T-cell (primary cell): ENCODE results near the gene WNK1. TPM values are rescaled to one million over a fixed set of nuclear protein-coding genes. Genes with fewer than 3 reads are reported as not detected.

Source experiments
- ATAC-seq, 4 experiments: fragments of 200-7000 bp in 3 of 4; fragments of 150-1000 bp in 1 of 4; cut with Tn5 transposase; replicated peaks in 1 of 4; 1 replicate in 3 of 4; 2 replicates in 1 of 4; pipeline ENCODE4 v1.10.0; 2021; ENCODE audit warnings: moderate library complexity in 3 of 4, mild to moderate bottlenecking in 2 of 4, moderate number of reproducible peaks in 1 of 4
- CTCF ChIA-PET, 2 donors: fragments of 300-600 bp; sonication (Branson Sonifier 250); formaldehyde crosslinking; loops; one replicate each; lab custom pipeline; 2022; ENCODE audit warnings: antibody characterized with exemption in 2 of 2; lab: Charles Lee
- POLR2A ChIA-PET, 2 donors: fragments of 300-600 bp; sonication (Branson Sonifier 250); formaldehyde crosslinking; loops; one replicate each; lab custom pipeline; 2022; ENCODE audit warnings: antibody characterized with exemption in 2 of 2; lab: Charles Lee
- DNase-seq, 35 experiments: peaks; one replicate each; pipeline versions ENCODE4 v3.0.0 to v3.0.0-alpha.2; 2013 to 2023
- H3K27ac ChIP-seq: one replicate; pipeline ENCODE4 v1.5.1; 2013; ENCODE audit warnings: low read length
- H3K27me3 ChIP-seq, 2 experiments: replicated peaks in 1 of 2; 1 replicate in 1 of 2; 2 replicates in 1 of 2; pipeline versions ENCODE4 v1.6.1 to v1.7.0; 2013; ENCODE audit warnings: low read length in 1 of 2, mixed read lengths in 1 of 2; ENCODE audit not compliant: control insufficient read depth in 2 of 2, insufficient read depth in 2 of 2; ENCODE audit errors: extremely low read depth in 1 of 2
- H3K36me3 ChIP-seq, 2 donors: 1 replicate in 1 of 2; 2 replicates in 1 of 2; pipeline versions ENCODE4 v1.6.1 to v1.7.0; 2013; ENCODE audit warnings: low read length in 1 of 2; ENCODE audit not compliant: control insufficient read depth in 2 of 2, insufficient read depth in 1 of 2; ENCODE audit errors: extremely low read depth in 1 of 2
- H3K4me1 ChIP-seq, 2 experiments: 1 replicate in 1 of 2; 2 replicates in 1 of 2; pipeline versions ENCODE4 v1.6.1 to v1.7.0; 2013; ENCODE audit warnings: low read length in 2 of 2, mixed read lengths in 1 of 2; ENCODE audit not compliant: insufficient read depth in 2 of 2, control insufficient read depth in 1 of 2; ENCODE audit errors: extremely low read depth in 1 of 2
- H3K4me3 ChIP-seq, 2 donors: 1 replicate in 1 of 2; 2 replicates in 1 of 2; pipeline versions ENCODE4 v1.5.1 to v1.7.0; 2013; ENCODE audit warnings: mild to moderate bottlenecking in 2 of 2, low read length in 1 of 2, moderate library complexity in 1 of 2; ENCODE audit not compliant: control insufficient read depth in 1 of 2; ENCODE audit errors: extremely low read depth in 1 of 2
- H3K9me3 ChIP-seq: 2 replicates; pipeline ENCODE4 v1.7.0; 2013
- H3K27ac Mint-ChIP-seq, 2 donors: one replicate each; pipeline ENCODE4 v1.8.0; 2020 to 2021; ENCODE audit warnings: mild to moderate bottlenecking in 2 of 2, mixed read lengths in 2 of 2
- H3K27me3 Mint-ChIP-seq, 2 donors: one replicate each; pipeline ENCODE4 v1.8.0; 2021 to 2022; ENCODE audit warnings: mixed read lengths in 2 of 2
- H3K36me3 Mint-ChIP-seq: one replicate; pipeline ENCODE4 v1.8.0; 2021; ENCODE audit warnings: mixed read lengths
- H3K4me1 Mint-ChIP-seq, 3 donors: one replicate each; pipeline ENCODE4 v1.8.0; 2020 to 2022; ENCODE audit warnings: mixed read lengths in 3 of 3, mild to moderate bottlenecking in 1 of 3
- H3K4me3 Mint-ChIP-seq, 3 donors: one replicate each; pipeline ENCODE4 v1.8.0; 2020 to 2022; ENCODE audit warnings: mild to moderate bottlenecking in 3 of 3, mixed read lengths in 3 of 3, moderate library complexity in 3 of 3
- H3K9me3 Mint-ChIP-seq, 3 donors: one replicate each; pipeline ENCODE4 v1.8.0; 2020 to 2022; ENCODE audit warnings: mixed read lengths in 3 of 3
- WGBS: methylation state at CpG from one replicate; pipeline ENCODE4 v1.1.5; 2013; ENCODE audit warnings: missing lambda C conversion rate; ENCODE audit not compliant: insufficient coverage; 5-methylcytosine and 5-hydroxymethylcytosine counted together
- total RNA-seq, 35 experiments: library from RNA in 6 of 35; stranded (reverse) in 6 of 35; fragments of 120-200 nt in 1 of 35; gene quantifications; one replicate each; pipeline versions ENCODE4 v1.2.1 to v1.2.4 and lab custom pipeline; 2013 to 2026

The WNK1 gene
- total RNA-seq, 5 donors from 2014 or later (not counting 1 experiment from before 2014, with no cell fraction given): 168 to 287 (median 179) TPM

DNA sequence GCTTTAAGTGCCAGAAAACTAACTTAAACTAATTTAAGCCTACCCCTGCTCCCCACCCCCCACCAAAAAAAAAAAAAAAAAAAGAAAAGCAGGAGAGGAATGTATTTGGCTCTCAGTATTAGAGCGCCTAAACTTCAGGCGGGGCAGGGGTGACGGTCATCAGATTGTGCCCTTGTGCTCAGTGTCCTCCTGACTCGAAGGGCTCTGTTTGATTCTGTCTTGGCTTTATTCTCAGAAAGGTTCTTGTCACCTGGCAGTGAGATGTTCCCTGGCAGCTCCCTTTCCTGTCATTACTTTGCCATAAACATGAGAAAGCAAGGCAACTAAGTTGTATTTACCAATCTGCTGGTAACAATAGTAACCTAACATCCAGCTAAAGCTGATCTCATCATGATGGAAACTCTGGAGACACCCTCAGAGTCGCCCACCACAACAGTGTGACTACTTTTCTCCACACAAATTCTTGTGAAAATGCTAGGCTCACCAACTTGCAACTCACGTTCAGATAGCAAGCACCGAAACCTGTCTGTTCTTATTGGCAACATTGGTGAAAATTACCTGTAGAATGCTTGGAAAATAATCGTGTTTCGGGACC, 39.0 kb upstream of the WNK1 start:
- Histone ChIP-seq H3K4me1 (peaks cover 0 to 8% of the 10 kb centered on the region in 2 experiments), H3K4me3 (no peak overlapping the region), H3K27me3 (no peaks in the 10 kb centered on the region), H3K36me3 (no peaks in the 10 kb centered on the region), H3K9me3 (no peaks in the 10 kb centered on the region), H3K27ac (no peak overlapping the region)
- Mint-ChIP-seq H3K4me3 (no peak overlapping the region), H3K4me1 (peaks cover 8 to 10% (median 8%) of the 10 kb centered on the region in 3 donors), H3K9me3 (no peaks in the 10 kb centered on the region), H3K36me3 (no peaks in the 10 kb centered on the region), H3K27ac (no peak overlapping the region), H3K27me3 (no peaks in the 10 kb centered on the region)
- 67% methylated on average over 7 of the region's 9 CpGs for WGBS
- no peak for DNase-seq
- no peak for ATAC-seq
- ChIA-PET CTCF (interaction anchor here in 1 of 2 donors (1.2 kb wide), 1 partner anchor 15 kb away, joined by 4 read pairs; no protein-coding TSS in a partner anchor), POLR2A (interaction anchor here in 1 of 2 donors (0.6 kb wide), 1 partner anchor 66 kb away, joined by 3 read pairs; no protein-coding TSS in a partner anchor)

DNA sequence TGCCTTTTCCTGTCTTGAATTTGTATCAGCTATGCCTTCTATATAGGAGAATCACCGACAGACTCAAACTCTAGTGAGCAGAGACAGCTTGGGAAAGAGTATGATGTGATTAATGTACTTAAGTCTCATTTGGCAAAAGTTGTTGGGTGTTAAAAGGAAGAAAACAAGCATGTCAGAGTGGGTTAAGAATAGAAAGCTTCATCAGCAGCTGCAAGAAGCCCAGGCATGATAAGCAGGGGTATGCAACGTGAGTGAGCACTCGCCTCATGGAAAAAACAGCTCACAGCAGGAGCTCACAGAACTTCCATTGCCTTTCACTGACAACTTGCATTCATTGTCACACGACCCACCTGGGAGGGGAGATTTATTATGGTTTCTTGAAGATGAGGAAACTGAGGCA, 35.9 kb upstream of the WNK1 start:
- Histone ChIP-seq H3K36me3 (no peaks in the 10 kb centered on the region), H3K27ac (no peak overlapping the region), H3K9me3 (no peaks in the 10 kb centered on the region), H3K4me3 (no peak overlapping the region), H3K27me3 (no peaks in the 10 kb centered on the region), H3K4me1 (peaks cover 19 to 20% of the 10 kb centered on the region in 2 experiments)
- H3K4me1 Mint-ChIP-seq: peaks cover 28 to 38% (median 30%) of the 10 kb centered on the region in 3 donors
- no peaks in the 10 kb centered on the region for H3K9me3 Mint-ChIP-seq
- H3K27ac Mint-ChIP-seq: no peak overlapping the region
- H3K27me3 Mint-ChIP-seq: no peaks in the 10 kb centered on the region
- POLR2A ChIA-PET: interaction anchor here in 1 of 2 donors (0.7 kb wide), 1 partner anchor 97 kb away, joined by 4 read pairs; no protein-coding TSS in a partner anchor
- H3K4me3 Mint-ChIP-seq: no peak overlapping the region
- no CpG with 5 or more reads among the region's 4 CpGs for WGBS
- CTCF ChIA-PET: interaction anchor here in 1 of 2 donors (1.0 kb wide), 1 partner anchor 99 kb away, joined by 3 read pairs; no protein-coding TSS in a partner anchor
- H3K36me3 Mint-ChIP-seq: no peaks in the 10 kb centered on the region
- ATAC-seq (no peak), DNase-seq (no peak)

- Mint-ChIP-seq H3K27me3 (no peaks in the 10 kb centered on the region), H3K36me3 (no peaks in the 10 kb centered on the region), H3K9me3 (no peaks in the 10 kb centered on the region), H3K27ac (peak overlapping the region; percentile 77), H3K4me1 (peaks cover 43 to 59% (median 45%) of the 10 kb centered on the region in 3 donors), H3K4me3 (peak overlapping the region in 2 of 3 donors; percentile 66 to 69)
- H3K4me1 ChIP-seq: peaks cover 19 to 24% of the 10 kb centered on the region in 2 experiments
- WGBS: 60% methylated on average over 1 of the region's 4 CpGs
- peak in 2 of 4 experiments; percentile 26 to 33 for ATAC-seq
- H3K36me3 ChIP-seq: peaks cover 0 to 3% of the 10 kb centered on the region in 2 donors
- DNase-seq: peak in 1 of 35 experiments; percentile 12
- no peaks in the 10 kb centered on the region for H3K27me3 ChIP-seq
- H3K4me3 ChIP-seq: no peak overlapping the region
- CTCF ChIA-PET: no interaction called here
- H3K27ac ChIP-seq: peak overlapping the region; percentile 13
- POLR2A ChIA-PET: no interaction called here
- H3K9me3 ChIP-seq: no peaks in the 10 kb centered on the region
These were observed 33.6 kb upstream of the WNK1 start for GRCh38 chr12:718756-719102.

GRCh38 chr12:720231-720941, 32.0 kb upstream of the WNK1 start:
- Mint-ChIP-seq H3K4me1 (peaks cover 56 to 74% (median 58%) of the 10 kb centered on the region in 3 donors), H3K9me3 (no peaks in the 10 kb centered on the region), H3K4me3 (peak overlapping the region; percentile 1 to 69 (median 66)), H3K36me3 (no peaks in the 10 kb centered on the region), H3K27me3 (no peaks in the 10 kb centered on the region), H3K27ac (peak overlapping the region; percentile 6 to 31)
- Histone ChIP-seq H3K4me3 (no peak overlapping the region), H3K4me1 (peaks cover 26 to 40% of the 10 kb centered on the region in 2 experiments), H3K27ac (no peak overlapping the region), H3K27me3 (no peaks in the 10 kb centered on the region), H3K36me3 (peaks cover 0 to 4% of the 10 kb centered on the region in 2 donors), H3K9me3 (no peaks in the 10 kb centered on the region)
- WGBS: 100% methylated on average over 1 of the region's 9 CpGs
- ChIA-PET POLR2A (interaction anchor here (0.6 to 0.7 kb wide), 3 partner anchors 14 to 55 kb away, joined by 4 to 13 read pairs (median 5); no protein-coding TSS in a partner anchor), CTCF (interaction anchor here (0.5 to 0.6 kb wide), 2 partner anchors 106 to 268 kb away, joined by 3 to 5 read pairs; no protein-coding TSS in a partner anchor)
- no peak for ATAC-seq
- no peak for DNase-seq

DNA sequence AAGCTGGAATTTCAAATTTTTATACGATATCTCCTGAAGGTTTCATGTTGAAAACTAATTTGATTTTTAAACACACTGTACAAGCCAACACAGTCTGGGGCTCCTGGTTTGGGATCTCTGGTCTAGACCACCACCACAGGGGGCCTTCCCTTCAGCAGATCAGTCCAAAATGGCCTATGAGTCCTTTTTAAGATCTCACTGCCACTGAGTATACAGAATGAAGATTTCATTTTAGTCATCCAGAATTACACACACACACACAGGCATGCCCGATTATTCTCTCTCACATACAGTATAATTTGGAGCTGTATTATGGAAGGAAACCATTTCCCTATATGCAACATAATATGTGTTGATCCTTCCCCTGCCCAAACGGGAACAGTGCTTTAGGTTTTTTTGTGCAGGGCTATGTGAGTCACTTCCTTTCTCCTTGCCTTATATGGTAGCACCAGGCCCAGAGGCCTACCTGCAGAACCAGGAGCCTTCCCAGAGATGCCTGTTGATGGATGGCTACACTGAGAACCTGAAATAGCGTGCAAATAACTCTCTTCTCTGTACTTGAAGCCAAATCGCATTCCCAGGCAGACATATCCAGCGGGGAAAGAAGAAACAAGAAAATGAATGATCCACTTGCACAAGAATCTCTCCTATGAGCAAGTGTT, 28.1 kb upstream of the WNK1 start:
- Mint-ChIP-seq H3K4me1 (peaks cover 80 to 92% (median 81%) of the 10 kb centered on the region in 3 donors), H3K9me3 (no peaks in the 10 kb centered on the region), H3K4me3 (peak overlapping the region in 1 of 3 donors; percentile 42), H3K36me3 (no peaks in the 10 kb centered on the region), H3K27ac (peak overlapping the region; percentile 80 to 90), H3K27me3 (no peaks in the 10 kb centered on the region)
- 61% methylated on average over 3 of the region's 6 CpGs for WGBS
- Histone ChIP-seq H3K9me3 (no peaks in the 10 kb centered on the region), H3K4me3 (no peak overlapping the region), H3K27ac (peak overlapping the region; percentile 16), H3K27me3 (no peaks in the 10 kb centered on the region), H3K4me1 (peaks cover 33 to 62% of the 10 kb centered on the region in 2 experiments), H3K36me3 (peaks cover 0 to 4% of the 10 kb centered on the region in 2 donors)
- CTCF ChIA-PET: interaction anchor here (0.6 to 2.0 kb wide), 3 partner anchors 27 to 897 kb away, joined by 4 read pairs; no protein-coding TSS in a partner anchor
- POLR2A ChIA-PET: no interaction called here
- ATAC-seq (peak; percentile 47 to 79 (median 70)), DNase-seq (peak in 5 of 35 experiments; percentile 2 to 49 (median 13))

DNA sequence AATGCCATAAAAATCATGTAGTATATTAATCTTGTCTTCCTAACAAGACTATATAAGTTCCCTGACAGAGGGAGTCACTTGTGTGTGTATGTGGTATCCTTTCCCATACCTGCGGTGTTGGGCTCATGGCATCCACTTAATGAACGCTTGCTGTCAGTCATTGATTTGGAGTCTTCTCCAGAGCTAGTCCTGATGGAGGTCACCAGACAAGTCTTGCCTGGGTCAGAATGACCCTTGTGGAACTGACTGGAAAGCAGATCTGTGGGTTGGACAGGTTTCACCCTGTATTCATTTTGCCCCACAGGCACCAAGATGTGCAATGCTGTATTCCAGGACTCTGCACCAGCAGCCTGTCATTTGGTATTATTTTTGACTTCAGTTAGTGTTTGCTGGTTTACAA, 27.3 kb upstream of the WNK1 start:
- H3K4me1 ChIP-seq: peaks cover 33 to 63% of the 10 kb centered on the region in 2 experiments

More for the DNA sequence above, 27.3 kb upstream of the WNK1 start:
- Mint-ChIP-seq H3K27ac (no peak overlapping the region), H3K27me3 (no peaks in the 10 kb centered on the region), H3K9me3 (no peaks in the 10 kb centered on the region), H3K4me3 (no peak overlapping the region), H3K36me3 (no peaks in the 10 kb centered on the region), H3K4me1 (peaks cover 79 to 89% (median 82%) of the 10 kb centered on the region in 3 donors)
- Histone ChIP-seq H3K27ac (no peak overlapping the region), H3K4me3 (no peak overlapping the region), H3K27me3 (no peaks in the 10 kb centered on the region), H3K36me3 (peaks cover 0 to 4% of the 10 kb centered on the region in 2 donors), H3K9me3 (no peaks in the 10 kb centered on the region)
- CTCF ChIA-PET: interaction anchor here (0.6 to 2.0 kb wide), 2 partner anchors 10 to 26 kb away, joined by 3 to 4 read pairs; no protein-coding TSS in a partner anchor
- DNase-seq (no peak), ATAC-seq (no peak)
- POLR2A ChIA-PET: no interaction called here
- WGBS: 100% methylated on average over 2 of the region's 2 CpGs
